ENCODE results near the gene PNMA8C.

PNMA8C gene

DNA sequence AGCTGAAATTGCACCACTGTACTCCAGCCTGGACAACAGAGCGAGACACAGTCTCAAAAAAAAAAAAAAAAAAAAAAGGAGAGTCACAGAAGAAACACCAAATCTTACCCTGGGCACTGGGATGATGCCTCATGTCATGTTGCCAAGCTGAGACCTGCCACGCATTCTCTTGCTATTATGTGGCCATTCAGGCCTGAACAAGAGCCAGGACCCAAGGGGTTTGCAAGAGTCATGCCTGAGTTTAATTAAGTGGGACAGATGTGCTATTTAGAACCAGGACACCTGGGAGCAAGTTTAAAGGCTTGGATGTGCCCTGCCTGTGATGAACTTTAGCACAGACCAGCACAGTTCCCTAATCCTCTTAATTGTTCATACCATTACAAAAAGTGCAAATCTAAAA lies 32.8 kb upstream of the PNMA8C start:
- no peaks in the 10 kb centered on the region for H3K27me3 ChIP-seq (ENCODE audit: low read depth, low read length)
- H3K4me3 ChIP-seq (ENCODE audit: low read depth in 1 of 2, low read length in 2 of 2): no peak overlapping the region
- no peaks in the 10 kb centered on the region for H3K36me3 ChIP-seq (ENCODE audit: control insufficient read depth in 1 of 2, insufficient read depth in 2 of 2, low read length in 2 of 2)
- no peaks in the 10 kb centered on the region for H3K4me1 ChIP-seq (ENCODE audit: control insufficient read depth in 1 of 2, insufficient read depth in 2 of 2, low read length in 2 of 2)
- H3K9me3 ChIP-seq (ENCODE audit: control insufficient read depth in 1 of 2, low read length in 2 of 2): no peaks in the 10 kb centered on the region
- no peak overlapping the region for H3K27ac ChIP-seq (ENCODE audit: low read length)

- Histone ChIP-seq H3K27me3 (ENCODE audit: low read depth, low read length) (no peaks in the 10 kb centered on the region), H3K4me1 (ENCODE audit: control insufficient read depth in 1 of 2, insufficient read depth in 2 of 2, low read length in 2 of 2) (no peaks in the 10 kb centered on the region), H3K4me3 (ENCODE audit: low read depth in 1 of 2, low read length in 2 of 2) (no peak overlapping the region), H3K36me3 (ENCODE audit: control insufficient read depth in 1 of 2, insufficient read depth in 2 of 2, low read length in 2 of 2) (no peaks in the 10 kb centered on the region), H3K9me3 (ENCODE audit: control insufficient read depth in 1 of 2, low read length in 2 of 2) (no peaks in the 10 kb centered on the region), H3K27ac (ENCODE audit: low read length) (no peak overlapping the region)
Measured at GRCh38 chr19:46460981-46461380, 32.2 kb upstream of the PNMA8C start.

- Histone ChIP-seq H3K4me3 (ENCODE audit: low read depth in 1 of 2, low read length in 2 of 2) (no peak overlapping the region), H3K4me1 (ENCODE audit: control insufficient read depth in 1 of 2, insufficient read depth in 2 of 2, low read length in 2 of 2) (no peaks in the 10 kb centered on the region), H3K36me3 (ENCODE audit: control insufficient read depth in 1 of 2, insufficient read depth in 2 of 2, low read length in 2 of 2) (no peaks in the 10 kb centered on the region), H3K27me3 (ENCODE audit: low read depth, low read length) (no peaks in the 10 kb centered on the region), H3K27ac (ENCODE audit: low read length) (no peak overlapping the region), H3K9me3 (ENCODE audit: control insufficient read depth in 1 of 2, low read length in 2 of 2) (no peaks in the 10 kb centered on the region)
Measured at GRCh38 chr19:46460055-46460454, 31.3 kb upstream of the PNMA8C start.

GRCh38 chr19:46456930-46457329 lies 28.2 kb upstream of the PNMA8C start:
- H3K4me1 ChIP-seq (ENCODE audit: control insufficient read depth in 1 of 2, insufficient read depth in 2 of 2, low read length in 2 of 2): no peaks in the 10 kb centered on the region
- H3K4me3 ChIP-seq (ENCODE audit: low read depth in 1 of 2, low read length in 2 of 2): no peak overlapping the region
- no peaks in the 10 kb centered on the region for H3K36me3 ChIP-seq (ENCODE audit: control insufficient read depth in 1 of 2, insufficient read depth in 2 of 2, low read length in 2 of 2)
- H3K27me3 ChIP-seq (ENCODE audit: low read depth, low read length): no peaks in the 10 kb centered on the region
- H3K27ac ChIP-seq (ENCODE audit: low read length): no peak overlapping the region
- H3K9me3 ChIP-seq (ENCODE audit: control insufficient read depth in 1 of 2, low read length in 2 of 2): no peaks in the 10 kb centered on the region

GRCh38 chr19:46454244-46454643 lies 25.5 kb upstream of the PNMA8C start:
- Histone ChIP-seq H3K36me3 (ENCODE audit: control insufficient read depth in 1 of 2, insufficient read depth in 2 of 2, low read length in 2 of 2) (no peaks in the 10 kb centered on the region), H3K27me3 (ENCODE audit: low read depth, low read length) (no peaks in the 10 kb centered on the region), H3K9me3 (ENCODE audit: control insufficient read depth in 1 of 2, low read length in 2 of 2) (no peaks in the 10 kb centered on the region), H3K27ac (ENCODE audit: low read length) (no peak overlapping the region), H3K4me1 (ENCODE audit: control insufficient read depth in 1 of 2, insufficient read depth in 2 of 2, low read length in 2 of 2) (no peaks in the 10 kb centered on the region), H3K4me3 (ENCODE audit: low read depth in 1 of 2, low read length in 2 of 2) (no peak overlapping the region)

DNA sequence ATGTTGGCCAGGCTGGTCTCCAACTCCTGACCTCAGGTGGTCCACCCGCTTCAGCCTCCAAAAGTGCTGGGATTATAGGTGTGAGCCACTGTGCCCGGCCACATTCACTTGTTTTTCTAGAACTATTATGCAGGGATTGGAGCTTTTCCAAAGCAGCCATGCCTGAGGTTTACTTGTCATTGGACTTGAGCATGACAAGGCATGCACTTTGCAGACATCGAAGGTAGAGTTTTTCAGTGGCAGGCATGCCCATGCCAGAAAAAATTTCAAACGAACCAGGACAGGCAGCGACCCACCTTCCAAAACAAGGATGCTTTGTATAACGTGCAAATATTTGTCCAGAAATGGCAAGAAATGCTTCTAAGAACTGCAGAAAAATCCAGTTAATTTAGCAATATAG lies 24.9 kb upstream of the PNMA8C start:
- no peak overlapping the region for H3K27ac ChIP-seq (ENCODE audit: low read length)
- no peaks in the 10 kb centered on the region for H3K4me1 ChIP-seq (ENCODE audit: control insufficient read depth in 1 of 2, insufficient read depth in 2 of 2, low read length in 2 of 2)
- H3K36me3 ChIP-seq (ENCODE audit: control insufficient read depth in 1 of 2, insufficient read depth in 2 of 2, low read length in 2 of 2): no peaks in the 10 kb centered on the region
- no peak overlapping the region for H3K4me3 ChIP-seq (ENCODE audit: low read depth in 1 of 2, low read length in 2 of 2)
- no peaks in the 10 kb centered on the region for H3K27me3 ChIP-seq (ENCODE audit: low read depth, low read length)
- no peaks in the 10 kb centered on the region for H3K9me3 ChIP-seq (ENCODE audit: control insufficient read depth in 1 of 2, low read length in 2 of 2)

DNA sequence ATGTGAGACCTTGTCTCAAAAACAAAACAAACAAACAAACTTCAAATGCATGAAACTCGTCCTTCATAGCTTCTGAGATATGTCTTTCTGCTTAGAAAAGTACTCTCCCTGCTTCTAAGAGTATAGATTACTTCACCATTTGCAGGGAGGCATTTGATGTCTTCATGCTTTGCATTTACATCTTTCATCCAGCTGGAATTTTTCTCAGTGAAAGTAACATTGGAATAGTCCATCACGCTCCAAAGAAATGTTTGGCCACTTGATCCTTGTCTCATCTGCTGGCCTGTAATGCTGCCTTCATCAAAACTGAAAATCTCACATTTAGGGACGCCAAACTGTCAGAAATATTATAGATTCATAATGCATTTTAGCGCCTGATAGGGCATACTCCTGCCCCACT lies 23.4 kb upstream of the PNMA8C start:
- no peak overlapping the region for H3K27ac ChIP-seq (ENCODE audit: low read length)
- no peaks in the 10 kb centered on the region for H3K27me3 ChIP-seq (ENCODE audit: low read depth, low read length)
- H3K4me1 ChIP-seq (ENCODE audit: control insufficient read depth in 1 of 2, insufficient read depth in 2 of 2, low read length in 2 of 2): no peaks in the 10 kb centered on the region
- no peaks in the 10 kb centered on the region for H3K9me3 ChIP-seq (ENCODE audit: control insufficient read depth in 1 of 2, low read length in 2 of 2)
- H3K4me3 ChIP-seq (ENCODE audit: low read depth in 1 of 2, low read length in 2 of 2): no peak overlapping the region
- H3K36me3 ChIP-seq (ENCODE audit: control insufficient read depth in 1 of 2, insufficient read depth in 2 of 2, low read length in 2 of 2): no peaks in the 10 kb centered on the region

DNA sequence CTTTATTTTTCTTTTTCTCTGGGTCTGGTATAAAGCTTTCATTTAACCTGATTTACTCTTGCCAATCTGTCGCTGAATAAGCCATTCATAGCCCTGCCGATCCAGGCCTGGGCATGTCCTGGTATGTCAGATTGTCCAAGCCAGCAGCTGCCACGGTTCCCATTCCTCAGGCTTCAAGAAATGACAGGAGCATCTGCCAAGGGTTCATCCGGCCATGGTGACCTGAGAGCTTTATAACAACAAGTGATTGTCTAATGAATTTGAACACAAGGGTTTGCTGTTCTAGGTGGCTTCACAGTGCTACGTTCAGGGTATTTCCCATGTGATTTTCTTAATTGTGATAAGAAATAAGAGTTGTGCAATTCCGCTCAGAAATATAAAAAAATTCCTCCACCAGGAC lies 22.6 kb upstream of the PNMA8C start:
- Histone ChIP-seq H3K9me3 (ENCODE audit: control insufficient read depth in 1 of 2, low read length in 2 of 2) (no peaks in the 10 kb centered on the region), H3K36me3 (ENCODE audit: control insufficient read depth in 1 of 2, insufficient read depth in 2 of 2, low read length in 2 of 2) (no peaks in the 10 kb centered on the region), H3K27me3 (ENCODE audit: low read depth, low read length) (no peaks in the 10 kb centered on the region), H3K27ac (ENCODE audit: low read length) (no peak overlapping the region), H3K4me3 (ENCODE audit: low read depth in 1 of 2, low read length in 2 of 2) (no peak overlapping the region), H3K4me1 (ENCODE audit: control insufficient read depth in 1 of 2, insufficient read depth in 2 of 2, low read length in 2 of 2) (no peaks in the 10 kb centered on the region)

DNA sequence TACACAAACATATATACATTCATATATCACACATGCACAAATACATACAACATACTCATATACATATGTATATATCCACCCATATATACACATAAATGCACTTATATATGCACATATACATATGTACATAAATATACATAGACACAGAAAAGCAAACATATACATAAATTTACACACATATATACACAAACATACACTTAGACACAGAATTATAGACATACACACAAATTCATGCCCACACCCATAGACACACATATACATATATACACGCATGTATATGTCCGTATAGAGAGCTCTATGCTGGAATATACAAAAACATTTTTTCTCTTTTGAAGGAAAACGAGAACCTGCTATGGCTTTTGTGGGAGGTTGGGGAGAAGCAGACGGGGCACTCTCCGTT lies 22.0 kb upstream of the PNMA8C start:
- no peaks in the 10 kb centered on the region for H3K27me3 ChIP-seq (ENCODE audit: low read depth, low read length)
- H3K36me3 ChIP-seq (ENCODE audit: control insufficient read depth in 1 of 2, insufficient read depth in 2 of 2, low read length in 2 of 2): no peaks in the 10 kb centered on the region
- H3K27ac ChIP-seq (ENCODE audit: low read length): no peak overlapping the region
- H3K4me1 ChIP-seq (ENCODE audit: control insufficient read depth in 1 of 2, insufficient read depth in 2 of 2, low read length in 2 of 2): no peaks in the 10 kb centered on the region
- H3K9me3 ChIP-seq (ENCODE audit: control insufficient read depth in 1 of 2, low read length in 2 of 2): no peaks in the 10 kb centered on the region
- no peak overlapping the region for H3K4me3 ChIP-seq (ENCODE audit: low read depth in 1 of 2, low read length in 2 of 2)

- Histone ChIP-seq H3K36me3 (ENCODE audit: control insufficient read depth in 1 of 2, insufficient read depth in 2 of 2, low read length in 2 of 2) (no peaks in the 10 kb centered on the region), H3K9me3 (ENCODE audit: control insufficient read depth in 1 of 2, low read length in 2 of 2) (no peaks in the 10 kb centered on the region), H3K27me3 (ENCODE audit: low read depth, low read length) (no peaks in the 10 kb centered on the region), H3K27ac (ENCODE audit: low read length) (no peak overlapping the region), H3K4me3 (ENCODE audit: low read depth in 1 of 2, low read length in 2 of 2) (no peak overlapping the region), H3K4me1 (ENCODE audit: control insufficient read depth in 1 of 2, insufficient read depth in 2 of 2, low read length in 2 of 2) (no peaks in the 10 kb centered on the region)
Measured at GRCh38 chr19:46449228-46449627, 20.5 kb upstream of the PNMA8C start.

DNA sequence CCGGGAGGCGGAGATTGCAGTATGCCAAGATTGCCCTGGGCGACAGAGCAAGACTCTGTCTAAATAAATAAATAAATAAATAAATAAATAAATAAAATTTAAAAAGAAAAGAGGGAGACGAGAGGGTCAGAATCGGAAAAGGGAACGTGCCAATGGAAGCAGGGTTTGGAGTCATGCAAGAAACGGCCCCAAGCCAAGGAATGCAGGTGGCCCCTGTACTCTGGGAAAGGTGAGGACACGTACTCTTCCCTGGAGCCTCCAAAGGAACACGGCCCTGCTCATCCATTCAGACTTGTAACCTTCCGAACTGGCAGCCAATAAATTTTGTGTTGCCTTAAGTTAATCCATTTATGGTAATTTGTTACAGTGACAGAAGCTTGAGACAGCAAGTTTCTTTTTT lies 19.9 kb upstream of the PNMA8C start:
- Histone ChIP-seq H3K27ac (ENCODE audit: low read length) (no peak overlapping the region), H3K9me3 (ENCODE audit: control insufficient read depth in 1 of 2, low read length in 2 of 2) (no peaks in the 10 kb centered on the region), H3K4me3 (ENCODE audit: low read depth in 1 of 2, low read length in 2 of 2) (no peak overlapping the region), H3K27me3 (ENCODE audit: low read depth, low read length) (no peaks in the 10 kb centered on the region), H3K4me1 (ENCODE audit: control insufficient read depth in 1 of 2, insufficient read depth in 2 of 2, low read length in 2 of 2) (no peaks in the 10 kb centered on the region), H3K36me3 (ENCODE audit: control insufficient read depth in 1 of 2, insufficient read depth in 2 of 2, low read length in 2 of 2) (no peaks in the 10 kb centered on the region)

DNA sequence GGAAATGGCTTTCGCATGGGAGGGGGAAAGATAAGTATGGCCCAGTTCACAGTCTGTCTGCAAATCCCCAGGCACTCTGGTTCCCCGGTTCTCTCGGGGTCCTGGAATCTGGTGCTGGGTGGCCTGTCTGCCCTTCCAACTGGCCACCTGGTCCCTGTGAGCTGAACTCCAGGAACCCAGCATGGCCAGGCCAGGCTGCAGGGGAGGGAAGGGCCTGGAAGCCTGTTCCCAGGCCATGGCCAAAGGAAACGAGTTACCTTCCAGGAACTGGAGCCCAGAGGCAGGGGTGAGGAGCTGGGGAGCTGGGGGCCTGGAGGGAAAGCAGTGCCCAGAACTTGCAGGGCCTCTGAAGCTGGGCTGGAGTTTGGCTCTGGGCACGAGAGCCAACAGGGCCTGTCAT lies 19.1 kb upstream of the PNMA8C start:
- Histone ChIP-seq H3K27me3 (ENCODE audit: low read depth, low read length) (no peaks in the 10 kb centered on the region), H3K36me3 (ENCODE audit: control insufficient read depth in 1 of 2, insufficient read depth in 2 of 2, low read length in 2 of 2) (no peaks in the 10 kb centered on the region), H3K4me1 (ENCODE audit: control insufficient read depth in 1 of 2, insufficient read depth in 2 of 2, low read length in 2 of 2) (no peaks in the 10 kb centered on the region), H3K9me3 (ENCODE audit: control insufficient read depth in 1 of 2, low read length in 2 of 2) (no peaks in the 10 kb centered on the region), H3K4me3 (ENCODE audit: low read depth in 1 of 2, low read length in 2 of 2) (no peak overlapping the region), H3K27ac (ENCODE audit: low read length) (no peak overlapping the region)
